ENCODE results near the gene ADCY3. TPM values are rescaled to one million over a fixed set of nuclear protein-coding genes. Genes with fewer than 3 reads are reported as not detected.
A peak's percentile ranks its signal among the peaks of the same experiment; 100 is the strongest.

The ADCY3 gene
- total RNA-seq, 4 donors from 2014 or later: 14.8 to 48.3 (median 34.3) TPM

- Histone ChIP-seq H3K27ac (peak overlapping the region in 1 of 4 donors; percentile 72), H3K4me1 (peaks cover 11 to 17% (median 12%) of the 10 kb centered on the region in 3 donors), H3K36me3 (no peaks in the 10 kb centered on the region), H3K27me3 (no peaks in the 10 kb centered on the region), H3K9me3 (no peaks in the 10 kb centered on the region), H3K4me3 (no peak overlapping the region)
- intact Hi-C loops (cut with DNase I): no loop called here
- TF ChIP-seq POLR2A (IDR thresholded peaks at IDR 0.05) (no peak), CTCF (IDR thresholded peaks at IDR 0.05) (no peak)
- DNase-seq: no peak
Measured at GRCh38 chr2:24928036-24928435, 8.0 kb upstream of the ADCY3 start.

DNA sequence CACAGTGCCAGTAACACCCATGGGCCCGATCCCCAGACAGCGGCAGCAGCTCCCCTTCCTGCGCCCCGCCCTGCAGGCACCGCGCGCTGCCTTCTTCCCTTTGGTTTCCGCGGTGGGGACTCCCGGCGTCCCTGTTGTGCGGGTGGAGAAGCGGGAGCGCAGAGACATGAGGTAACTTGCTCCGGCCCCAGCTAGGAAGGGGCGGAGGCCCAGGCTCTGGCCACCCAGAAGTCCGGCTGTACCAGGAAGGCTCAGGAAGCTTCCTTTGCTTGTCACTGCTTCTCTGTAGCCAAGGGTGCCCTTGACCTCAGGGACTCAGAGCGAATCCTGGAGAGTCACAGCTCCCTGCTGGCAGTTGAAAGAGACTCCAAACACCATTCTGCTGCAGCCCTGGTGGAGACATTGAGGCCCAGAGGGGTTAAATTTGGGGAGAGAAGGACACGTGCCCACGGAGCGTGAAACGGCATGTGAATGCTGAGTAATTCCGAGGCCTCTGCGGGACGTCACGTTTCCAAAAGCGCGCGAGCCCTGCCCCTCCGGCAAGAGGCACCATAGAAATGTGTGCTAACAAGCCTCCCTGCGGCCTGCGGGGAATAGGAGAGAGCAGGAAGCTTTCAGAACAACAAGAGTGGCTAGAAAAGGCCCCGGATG, 6.7 kb upstream of the ADCY3 start:
- H3K4me3 ChIP-seq: peak overlapping the region in 3 of 4 donors; percentile 33 to 48 (median 40)

GRCh38 chr2:24926220-24926601, 6.2 kb upstream of the ADCY3 start:
- peak overlapping the region in 3 of 4 donors; percentile 33 to 48 (median 40) for H3K4me3 ChIP-seq
- WGBS, 2 donors: 68 to 90% methylated on average over 7 to 10 of the region's 14 CpGs
- H3K27me3 ChIP-seq: no peaks in the 10 kb centered on the region
- intact Hi-C loops (cut with DNase I): no loop called here
- H3K9me3 ChIP-seq: no peaks in the 10 kb centered on the region
- TF ChIP-seq POLR2A (IDR thresholded peaks at IDR 0.05) (no peak), CTCF (IDR thresholded peaks at IDR 0.05) (no peak)
- H3K27ac ChIP-seq: peak overlapping the region; percentile 55 to 76 (median 68)
- peaks cover 11 to 19% (median 12%) of the 10 kb centered on the region in 3 donors for H3K4me1 ChIP-seq
- H3K36me3 ChIP-seq: no peaks in the 10 kb centered on the region
- DNase-seq: no peak

More for the DNA sequence above, 6.7 kb upstream of the ADCY3 start:
- H3K4me1 ChIP-seq: peaks cover 11 to 17% (median 12%) of the 10 kb centered on the region in 3 donors
- 25 to 32% methylated on average over 1 to 19 of the region's 33 CpGs for WGBS, 2 donors
- TF ChIP-seq POLR2A (IDR thresholded peaks at IDR 0.05) (no peak), CTCF (IDR thresholded peaks at IDR 0.05) (peak in 1 of 6 experiments; percentile 2)
- H3K36me3 ChIP-seq: no peaks in the 10 kb centered on the region
- DNase-seq: no peak
- no peaks in the 10 kb centered on the region for H3K27me3 ChIP-seq
- peak overlapping the region; percentile 55 to 76 (median 68) for H3K27ac ChIP-seq
- H3K9me3 ChIP-seq: no peaks in the 10 kb centered on the region
- intact Hi-C loops (cut with DNase I): no loop called here

GRCh38 chr2:24925815-24926214, 5.8 kb upstream of the ADCY3 start:
- DNase-seq: no peak
- Histone ChIP-seq H3K27ac (peak overlapping the region in 1 of 4 donors; percentile 76), H3K4me1 (peaks cover 11 to 23% (median 12%) of the 10 kb centered on the region in 3 donors), H3K36me3 (no peaks in the 10 kb centered on the region), H3K4me3 (no peak overlapping the region), H3K27me3 (no peaks in the 10 kb centered on the region), H3K9me3 (no peaks in the 10 kb centered on the region)
- intact Hi-C loops (cut with DNase I): no loop called here
- no peak for TF ChIP-seq CTCF (IDR thresholded peaks at IDR 0.05)
- TF ChIP-seq POLR2A (IDR thresholded peaks at IDR 0.05): no peak
- 91 to 92% methylated on average over 10 of the region's 10 CpGs for WGBS, 2 donors

- no peak for TF ChIP-seq POLR2A (IDR thresholded peaks at IDR 0.05)
- TF ChIP-seq CTCF (IDR thresholded peaks at IDR 0.05): no peak
- 67 to 89% methylated on average over 1 to 5 of the region's 6 CpGs for WGBS, 2 donors
- H3K36me3 ChIP-seq: no peaks in the 10 kb centered on the region
- no peaks in the 10 kb centered on the region for H3K27me3 ChIP-seq
- peaks cover 11 to 28% (median 12%) of the 10 kb centered on the region in 3 donors for H3K4me1 ChIP-seq
- no peak overlapping the region for H3K4me3 ChIP-seq
- DNase-seq: no peak
- intact Hi-C loops (cut with DNase I): no loop called here
- H3K9me3 ChIP-seq: no peaks in the 10 kb centered on the region
- H3K27ac ChIP-seq: no peak overlapping the region
Measured at GRCh38 chr2:24924732-24925131, 4.7 kb upstream of the ADCY3 start.

Data from esophagus squamous epithelium (tissue), 5 donors.